Neuronal stem cell (in vitro differentiated cells): ENCODE data around the gene STK32C.

Experiments
- DNase-seq: peaks from one replicate; pipeline ENCODE4 v3.0.0-alpha.2; 2013; ENCODE audit warnings: low spot score
- H2AFZ ChIP-seq: one replicate; pipeline ENCODE4 v1.6.1; 2013; ENCODE audit warnings: mild to moderate bottlenecking, low read length, inconsistent platforms
- H2AK5ac ChIP-seq: 2 replicates; pipeline ENCODE4 v1.6.1; 2013; ENCODE audit warnings: low read depth, mild to moderate bottlenecking, inconsistent platforms, low read length, moderate library complexity, mixed read lengths
- H2BK120ac ChIP-seq: 2 replicates; pipeline ENCODE4 v1.6.1; 2013; ENCODE audit warnings: low read depth, mild to moderate bottlenecking, inconsistent platforms, low read length, moderate library complexity, mixed read lengths
- H2BK12ac ChIP-seq: one replicate; pipeline ENCODE4 v1.6.1; 2013; ENCODE audit warnings: low read length, inconsistent platforms
- H2BK15ac ChIP-seq: 2 replicates; pipeline ENCODE4 v1.6.1; 2013; ENCODE audit warnings: mild to moderate bottlenecking, low read length, inconsistent platforms, mixed read lengths
- H2BK5ac ChIP-seq: one replicate; pipeline ENCODE4 v1.6.1; 2013; ENCODE audit warnings: inconsistent platforms, mild to moderate bottlenecking, low read length, moderate library complexity
- H3K14ac ChIP-seq: one replicate; pipeline ENCODE4 v1.6.1; 2013; ENCODE audit warnings: low read length, inconsistent platforms
- H3K18ac ChIP-seq: 2 replicates; pipeline ENCODE4 v1.6.1; 2013; ENCODE audit warnings: low read length, inconsistent platforms
- H3K23ac ChIP-seq: 2 replicates; pipeline ENCODE4 v1.6.1; 2013; ENCODE audit warnings: low read depth, mild to moderate bottlenecking, mixed read lengths, low read length, inconsistent platforms; ENCODE audit not compliant: poor library complexity
- H3K27ac ChIP-seq: replicated peaks from 3 replicates; pipeline ENCODE4 v1.5.1; 2013; ENCODE audit warnings: low read length, inconsistent platforms
- H3K27me3 ChIP-seq, 3 experiments: 2 replicates each; pipeline ENCODE4 v1.6.1; 2013; ENCODE audit warnings: low read length in 3 of 3, mild to moderate bottlenecking in 2 of 3, inconsistent platforms in 1 of 3, low read depth in 1 of 3, mixed read lengths in 1 of 3, moderate library complexity in 1 of 3; ENCODE audit not compliant: control insufficient read depth in 3 of 3, insufficient read depth in 3 of 3
- H3K36me3 ChIP-seq, 2 donors: replicated peaks in 1 of 2; 2 replicates each; pipeline ENCODE4 v1.6.1; 2013; ENCODE audit warnings: low read length in 2 of 2; ENCODE audit not compliant: control insufficient read depth in 2 of 2, insufficient read depth in 2 of 2
- H3K4ac ChIP-seq: 2 replicates; pipeline ENCODE4 v1.6.1; 2013; ENCODE audit warnings: inconsistent platforms, mild to moderate bottlenecking, low read length, moderate library complexity
- H3K4me1 ChIP-seq, 2 donors: 1 replicate in 1 of 2; 2 replicates in 1 of 2; pipeline ENCODE4 v1.6.1; 2013; ENCODE audit warnings: low read length in 2 of 2, low read depth in 1 of 2; ENCODE audit not compliant: control insufficient read depth in 2 of 2, insufficient read depth in 1 of 2
- H3K4me2 ChIP-seq: one replicate; pipeline ENCODE4 v1.6.1; 2013; ENCODE audit warnings: mild to moderate bottlenecking, low read length, inconsistent platforms; ENCODE audit not compliant: insufficient read depth, poor library complexity, severe bottlenecking
- H3K4me3 ChIP-seq, 2 donors: 2 replicates each; pipeline ENCODE4 v1.5.1; 2013; ENCODE audit warnings: low read length in 2 of 2, mild to moderate bottlenecking in 2 of 2, inconsistent platforms in 1 of 2, moderate library complexity in 1 of 2
- H3K79me1 ChIP-seq: one replicate; pipeline ENCODE4 v1.6.1; 2013; ENCODE audit warnings: low read depth, mild to moderate bottlenecking, inconsistent platforms, low read length, moderate library complexity
- H3K9ac ChIP-seq: one replicate; pipeline ENCODE4 v1.6.1; 2013; ENCODE audit warnings: mild to moderate bottlenecking, low read depth, low read length, inconsistent platforms; ENCODE audit not compliant: poor library complexity
- H3K9me3 ChIP-seq, 2 donors: replicated peaks in 1 of 2; 2 replicates each; pipeline versions ENCODE3 to v1.6.1; 2013; ENCODE audit warnings: low read length in 2 of 2, mild to moderate bottlenecking in 2 of 2, inconsistent platforms in 1 of 2, low read depth in 1 of 2, mixed read lengths in 1 of 2, moderate library complexity in 1 of 2; ENCODE audit not compliant: control insufficient read depth in 2 of 2, insufficient read depth in 1 of 2
- H4K8ac ChIP-seq: one replicate; pipeline ENCODE4 v1.6.1; 2013; ENCODE audit warnings: low read depth, mild to moderate bottlenecking, inconsistent platforms, low read length, moderate library complexity
- H4K91ac ChIP-seq: one replicate; pipeline ENCODE4 v1.6.1; 2013; ENCODE audit warnings: low read length, low read depth, mild to moderate bottlenecking, inconsistent platforms; ENCODE audit not compliant: poor library complexity
- WGBS, 2 donors: extraction: QIAGEN DNeasy Blood & Tissue Kit; methylation state at CpG; one replicate each; pipeline ENCODE4 v1.1.7; 2013; ENCODE audit warnings: missing lambda C conversion rate in 2 of 2, mixed read lengths in 1 of 2; ENCODE audit not compliant: insufficient read length in 2 of 2, insufficient replicate concordance in 1 of 2; ENCODE audit errors: extremely low coverage in 2 of 2; 5-methylcytosine and 5-hydroxymethylcytosine counted together

STK32C gene

DNA sequence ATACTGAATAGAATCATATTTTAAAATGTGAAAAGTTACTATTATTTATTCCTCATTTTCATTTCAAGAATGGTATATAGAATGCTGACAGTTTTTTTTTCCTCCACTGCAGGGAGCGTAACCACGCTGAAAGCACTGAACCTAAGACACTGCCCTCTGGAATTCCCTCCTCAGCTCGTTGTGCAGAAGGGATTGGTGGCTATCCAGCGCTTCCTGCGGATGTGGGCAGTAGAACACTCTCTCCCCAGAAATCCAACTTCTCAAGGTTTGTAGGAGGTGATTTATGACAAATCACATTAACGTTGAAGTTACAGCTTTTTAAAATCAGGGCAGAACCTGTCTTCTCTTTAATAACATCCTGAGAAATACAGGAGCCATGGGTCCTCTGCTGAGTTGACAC is 36.6 kb upstream of the STK32C start:
- Histone ChIP-seq H4K8ac (no peak overlapping the region), H3K36me3 (peaks cover 5 to 81% of the 10 kb centered on the region in 2 donors), H2BK15ac (no peak overlapping the region), H3K27me3 (no peaks in the 10 kb centered on the region), H3K9ac (no peak overlapping the region), H2AFZ (no peak overlapping the region), H3K4me3 (no peak overlapping the region), H3K18ac (no peak overlapping the region), H2BK5ac (no peak overlapping the region), H3K79me1 (no peaks in the 10 kb centered on the region), H3K9me3 (peaks cover 4 to 10% of the 10 kb centered on the region in 2 donors), H4K91ac (no peak overlapping the region), H3K4me1 (no peaks in the 10 kb centered on the region), H3K14ac (no peak overlapping the region), H2AK5ac (no peak overlapping the region), H2BK120ac (no peak overlapping the region), H3K4ac (no peak overlapping the region), H3K4me2 (no peak overlapping the region), H2BK12ac (no peak overlapping the region), H3K23ac (no peak overlapping the region), H3K27ac (no peak overlapping the region)
- no CpG with 5 or more reads among the region's 6 CpGs for WGBS, 2 donors
- no peak for DNase-seq

DNA sequence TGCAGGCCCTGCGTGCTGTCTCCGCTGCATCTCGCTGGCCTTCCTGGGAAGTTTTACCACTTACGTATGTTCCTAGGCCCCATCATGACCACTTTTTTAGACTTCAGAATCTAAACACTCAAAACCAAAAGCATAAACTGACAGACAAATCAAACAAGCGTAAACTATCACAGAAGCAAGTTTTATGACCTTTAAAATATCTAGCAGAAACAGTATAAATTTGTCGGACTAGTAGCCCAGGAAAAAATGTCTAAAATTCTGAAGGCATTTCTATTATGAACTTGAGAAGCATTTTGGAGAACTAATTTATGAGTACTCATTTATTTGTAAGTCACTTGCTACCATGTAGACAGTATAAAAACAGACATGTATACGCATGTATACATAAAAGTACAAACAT is 34.8 kb upstream of the STK32C start:
- no peak overlapping the region for H2AFZ ChIP-seq
- H3K14ac ChIP-seq: no peak overlapping the region
- H3K4ac ChIP-seq: no peak overlapping the region
- H4K8ac ChIP-seq: no peak overlapping the region
- no peak overlapping the region for H2AK5ac ChIP-seq
- no peak for DNase-seq
- no peak overlapping the region for H3K18ac ChIP-seq
- H3K23ac ChIP-seq: no peak overlapping the region
- H2BK12ac ChIP-seq: no peak overlapping the region
- H3K79me1 ChIP-seq: no peaks in the 10 kb centered on the region
- H4K91ac ChIP-seq: no peak overlapping the region
- no peaks in the 10 kb centered on the region for H3K27me3 ChIP-seq
- H2BK120ac ChIP-seq: no peak overlapping the region
- H2BK5ac ChIP-seq: no peak overlapping the region
- peaks cover 0 to 3% of the 10 kb centered on the region in 2 donors for H3K4me1 ChIP-seq
- peaks cover 5 to 76% of the 10 kb centered on the region in 2 donors for H3K36me3 ChIP-seq
- H3K4me3 ChIP-seq: no peak overlapping the region
- H3K4me2 ChIP-seq: no peak overlapping the region
- no peak overlapping the region for H2BK15ac ChIP-seq
- H3K9me3 ChIP-seq: peaks cover 4 to 10% of the 10 kb centered on the region in 2 donors
- no peak overlapping the region for H3K27ac ChIP-seq
- no peak overlapping the region for H3K9ac ChIP-seq
- WGBS, 2 donors: no CpG with 5 or more reads among the region's 7 CpGs

DNA sequence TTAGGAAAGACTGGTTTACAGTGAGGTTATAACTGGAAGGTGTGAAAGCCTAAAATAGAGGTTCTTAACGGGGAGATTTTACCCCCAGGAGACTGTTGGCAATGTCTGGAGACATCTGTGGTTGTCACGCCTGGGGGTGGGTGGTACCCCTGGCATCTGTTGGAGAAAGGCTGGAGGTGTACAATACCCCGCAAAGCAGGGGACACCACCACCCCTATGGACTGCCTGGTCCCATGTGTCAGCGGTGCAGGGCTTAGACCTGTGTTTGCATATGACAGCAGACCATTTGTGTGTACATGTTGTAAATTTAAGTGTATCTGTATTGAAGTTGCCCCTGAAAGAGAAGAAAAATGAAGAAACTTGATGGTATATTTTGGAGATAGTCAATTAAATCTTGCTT is 34.0 kb upstream of the STK32C start:
- Histone ChIP-seq H3K4me2 (no peak overlapping the region), H2AFZ (no peak overlapping the region), H3K9me3 (peaks cover 4 to 10% of the 10 kb centered on the region in 2 donors), H2AK5ac (no peak overlapping the region), H3K14ac (no peak overlapping the region), H2BK120ac (no peak overlapping the region), H3K4ac (no peak overlapping the region), H3K4me3 (no peak overlapping the region), H4K91ac (no peak overlapping the region), H3K18ac (no peak overlapping the region), H2BK5ac (no peak overlapping the region), H3K4me1 (peaks cover 2 to 6% of the 10 kb centered on the region in 2 donors), H3K27ac (no peak overlapping the region), H2BK12ac (no peak overlapping the region), H3K36me3 (peaks cover 5 to 71% of the 10 kb centered on the region in 2 donors), H2BK15ac (no peak overlapping the region), H4K8ac (no peak overlapping the region), H3K9ac (no peak overlapping the region), H3K79me1 (no peaks in the 10 kb centered on the region), H3K23ac (no peak overlapping the region), H3K27me3 (no peaks in the 10 kb centered on the region)
- no peak for DNase-seq
- WGBS, 2 donors: no CpG with 5 or more reads among the region's 4 CpGs

DNA sequence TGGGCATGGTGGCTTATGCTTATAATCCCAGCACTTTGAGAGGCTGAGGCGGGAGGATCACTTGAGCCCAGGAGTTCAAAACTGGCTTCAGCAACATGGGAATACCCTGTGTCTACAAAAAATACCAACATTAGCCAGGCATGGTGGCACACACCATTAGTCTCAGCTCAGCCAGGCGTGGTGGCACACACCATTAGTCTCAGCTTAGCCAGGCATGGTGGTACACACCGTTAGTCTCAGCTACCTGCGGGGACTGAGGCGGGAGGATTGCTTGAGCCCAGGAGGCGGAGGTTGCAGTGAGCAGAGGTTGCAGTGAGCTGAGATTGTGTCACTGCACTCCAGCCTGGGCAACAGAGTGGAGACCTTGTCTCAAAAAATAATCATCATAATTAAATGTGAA is 33.3 kb upstream of the STK32C start:
- H3K36me3 ChIP-seq: peaks cover 8 to 67% of the 10 kb centered on the region in 2 donors
- H3K27ac ChIP-seq: no peak overlapping the region
- H3K4me3 ChIP-seq: no peak overlapping the region
- H3K23ac ChIP-seq: no peak overlapping the region
- H2BK12ac ChIP-seq: no peak overlapping the region
- H3K9me3 ChIP-seq: peaks cover 5 to 10% of the 10 kb centered on the region in 2 donors
- no peak for DNase-seq
- H3K18ac ChIP-seq: no peak overlapping the region
- no peak overlapping the region for H2BK15ac ChIP-seq
- WGBS, 2 donors: no CpG with 5 or more reads among the region's 6 CpGs
- H3K9ac ChIP-seq: peak overlapping the region; percentile 46
- no peak overlapping the region for H2AFZ ChIP-seq
- H2BK5ac ChIP-seq: no peak overlapping the region
- H3K4me2 ChIP-seq: no peak overlapping the region
- H3K27me3 ChIP-seq: no peaks in the 10 kb centered on the region
- no peak overlapping the region for H3K4ac ChIP-seq
- H2BK120ac ChIP-seq: no peak overlapping the region
- H3K4me1 ChIP-seq: peaks cover 6 to 13% of the 10 kb centered on the region in 2 donors
- no peak overlapping the region for H2AK5ac ChIP-seq
- no peak overlapping the region for H4K8ac ChIP-seq
- no peaks in the 10 kb centered on the region for H3K79me1 ChIP-seq
- H3K14ac ChIP-seq: no peak overlapping the region
- no peak overlapping the region for H4K91ac ChIP-seq
